Vagina (tissue), 2 donors: Measurements from ENCODE around the gene GP1BB. TPM values are rescaled to one million over a fixed set of nuclear protein-coding genes. Genes with fewer than 3 reads are reported as not detected.
A peak's percentile ranks its signal among the peaks of the same experiment; 100 is the strongest.

Experiments used
- DNase-seq, 2 donors: peaks; one replicate each; pipeline ENCODE4 v3.0.0-alpha.2; 2017; ENCODE audit errors: extremely low spot score in 2 of 2
- H3K27ac ChIP-seq: fragments of 200-600 bp; sonication (generic); one replicate; pipeline ENCODE4 v1.5.1; 2019
- H3K27me3 ChIP-seq: fragments of 200-600 bp; sonication (generic); one replicate; pipeline ENCODE4 v1.5.1; 2019
- H3K36me3 ChIP-seq, 2 donors: fragments of 200-600 bp; sonication (generic); one replicate each; pipeline ENCODE4 v1.5.1; 2017 to 2019
- H3K4me1 ChIP-seq: fragments of 200-600 bp; sonication (generic); one replicate; pipeline ENCODE4 v1.5.1; 2019
- H3K4me3 ChIP-seq, 2 donors: fragments of 200-600 bp; sonication (generic); 1 replicate in 1 of 2; 2 replicates in 1 of 2; pipeline ENCODE4 v1.5.1; 2016 to 2019
- H3K9me3 ChIP-seq: fragments of 200-600 bp; sonication (generic); one replicate; pipeline ENCODE4 v1.5.1; 2019
- CTCF ChIP-seq, 3 experiments: fragments of 450-650 bp in 2 of 3; fragments of 200-600 bp in 1 of 3; sonication (generic) in 1 of 3; IDR thresholded peaks; one replicate each; pipeline ENCODE4 v1.5.1; 2017 to 2019; ENCODE audit warnings: antibody characterized with exemption in 3 of 3, mild to moderate bottlenecking in 2 of 3, moderate library complexity in 2 of 3
- POLR2A ChIP-seq, 2 donors: fragments of 450-650 bp; IDR thresholded peaks; one replicate each; pipeline ENCODE4 v1.6.1; 2017; ENCODE audit warnings: antibody characterized with exemption in 2 of 2, mild to moderate bottlenecking in 2 of 2, moderate library complexity in 2 of 2
- POLR2AphosphoS5 ChIP-seq, 2 donors: sonication (generic); formaldehyde crosslinking; IDR thresholded peaks; one replicate each; pipeline ENCODE4 v1.9.0; 2017; ENCODE audit warnings: antibody characterized with exemption in 2 of 2, mild to moderate bottlenecking in 2 of 2, low read depth in 1 of 2; ENCODE audit not compliant: insufficient read depth in 1 of 2
- intact Hi-C: fragments of 100-400 bp; cut with DNase I; formaldehyde crosslinking; loops from one replicate; pipeline ENCODE4 v1.15.1; 2023
- total RNA-seq: library from RNA; depleted of rRNA; stranded (reverse); fragments of >200 nt; gene quantifications from one replicate; pipeline ENCODE4 v1.2.3, GENCODE V29; 2016

GP1BB gene
- total RNA-seq, 1 donor from 2014 or later: 14.5 TPM

- Histone ChIP-seq H3K27ac (no peak overlapping the region), H3K4me3 (peak overlapping the region in 1 of 2 donors; percentile 5), H3K4me1 (peaks cover 44% of the 10 kb centered on the region), H3K9me3 (no peaks in the 10 kb centered on the region), H3K36me3 (no peaks in the 10 kb centered on the region), H3K27me3 (peaks cover 13% of the 10 kb centered on the region)
- no peak for DNase-seq
- no peak for TF ChIP-seq POLR2AphosphoS5 (IDR thresholded peaks at IDR 0.05; ENCODE audit: insufficient read depth in 1 of 2, low read depth in 1 of 2)
- no peak for TF ChIP-seq POLR2A (IDR thresholded peaks at IDR 0.05)
- TF ChIP-seq CTCF (IDR thresholded peaks at IDR 0.05): no peak
- intact Hi-C loops: no loop called here
Observed at GRCh38 chr22:19755145-19755710, 31.9 kb downstream of the GP1BB start.

GRCh38 chr22:19755722-19756287 is 32.5 kb downstream of the GP1BB start:
- Histone ChIP-seq H3K9me3 (no peaks in the 10 kb centered on the region), H3K27ac (no peak overlapping the region), H3K4me1 (peaks cover 44% of the 10 kb centered on the region), H3K36me3 (no peaks in the 10 kb centered on the region), H3K27me3 (peaks cover 13% of the 10 kb centered on the region), H3K4me3 (peak overlapping the region in 1 of 2 donors; percentile 5)
- TF ChIP-seq CTCF (IDR thresholded peaks at IDR 0.05) (no peak), POLR2A (IDR thresholded peaks at IDR 0.05) (no peak), POLR2AphosphoS5 (IDR thresholded peaks at IDR 0.05; ENCODE audit: insufficient read depth in 1 of 2, low read depth in 1 of 2) (no peak)
- DNase-seq: no peak
- intact Hi-C loops: no loop called here

- no peak for DNase-seq
- TF ChIP-seq POLR2A (IDR thresholded peaks at IDR 0.05): no peak
- TF ChIP-seq POLR2AphosphoS5 (IDR thresholded peaks at IDR 0.05; ENCODE audit: insufficient read depth in 1 of 2, low read depth in 1 of 2): no peak
- peak in 2 of 3 experiments; percentile 43 to 44 for TF ChIP-seq CTCF (IDR thresholded peaks at IDR 0.05)
- no peaks in the 10 kb centered on the region for H3K9me3 ChIP-seq
- peak overlapping the region; percentile 22 to 36 for H3K4me3 ChIP-seq
- intact Hi-C loops: no loop called here
- H3K4me1 ChIP-seq: peaks cover 44% of the 10 kb centered on the region
- no peaks in the 10 kb centered on the region for H3K36me3 ChIP-seq
- peaks cover 13% of the 10 kb centered on the region for H3K27me3 ChIP-seq
- H3K27ac ChIP-seq: no peak overlapping the region
Observed at GRCh38 chr22:19756288-19757128, 33.2 kb downstream of the GP1BB start.

DNA sequence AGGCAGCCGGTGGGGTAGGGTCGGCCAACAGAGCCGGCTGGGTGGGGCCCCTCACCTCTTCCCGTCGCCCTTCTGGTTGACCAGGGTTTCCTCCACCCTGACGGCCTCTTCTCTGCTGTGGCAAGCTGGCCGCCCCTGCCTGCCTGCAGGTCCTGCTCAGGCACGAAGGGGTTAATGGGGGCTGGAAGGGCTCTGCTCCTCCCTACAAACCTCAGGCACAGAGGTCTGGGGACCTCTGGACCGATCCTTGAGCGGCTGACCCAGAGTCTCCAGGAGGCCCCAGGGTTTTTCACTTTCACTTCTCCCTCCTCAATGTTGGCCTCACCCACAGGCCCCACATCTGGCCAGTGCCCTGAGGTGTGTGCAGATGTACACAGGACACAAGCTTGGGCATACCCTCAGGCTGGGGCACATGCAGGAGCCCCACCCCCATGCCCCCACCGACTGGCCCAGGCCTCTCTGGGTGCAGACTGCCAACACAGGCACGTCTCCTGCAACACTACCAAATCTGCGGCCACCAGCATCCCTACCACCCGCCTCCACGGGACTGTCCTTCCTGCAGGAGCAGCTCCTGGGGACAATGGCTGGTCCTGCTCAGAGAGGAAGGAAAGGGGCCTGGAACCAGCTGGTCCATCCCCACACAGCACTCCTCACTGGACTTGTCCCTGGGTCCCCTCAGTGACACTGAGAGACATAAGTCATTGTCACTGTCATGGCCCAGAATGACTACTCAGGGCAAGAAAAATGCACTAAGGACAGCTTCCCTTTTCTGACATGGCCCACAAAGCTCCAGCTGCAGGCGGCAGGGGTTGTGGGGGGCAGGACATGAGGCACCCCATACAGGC is 34.0 kb downstream of the GP1BB start:
- DNase-seq: no peak
- Histone ChIP-seq H3K36me3 (no peaks in the 10 kb centered on the region), H3K4me3 (peak overlapping the region; percentile 22 to 36), H3K27ac (no peak overlapping the region), H3K4me1 (peaks cover 44% of the 10 kb centered on the region), H3K9me3 (no peaks in the 10 kb centered on the region), H3K27me3 (peaks cover 13% of the 10 kb centered on the region)
- TF ChIP-seq POLR2AphosphoS5 (IDR thresholded peaks at IDR 0.05; ENCODE audit: insufficient read depth in 1 of 2, low read depth in 1 of 2) (no peak), POLR2A (IDR thresholded peaks at IDR 0.05) (no peak)
- intact Hi-C loops: no loop called here
